ENCODE data around the gene SLC4A3. TPM values are rescaled to one million over a fixed set of nuclear protein-coding genes. Genes with fewer than 3 reads are reported as not detected.

Gene SLC4A3
- total RNA-seq, 1 donor from 2014 or later, result not detected

DNA sequence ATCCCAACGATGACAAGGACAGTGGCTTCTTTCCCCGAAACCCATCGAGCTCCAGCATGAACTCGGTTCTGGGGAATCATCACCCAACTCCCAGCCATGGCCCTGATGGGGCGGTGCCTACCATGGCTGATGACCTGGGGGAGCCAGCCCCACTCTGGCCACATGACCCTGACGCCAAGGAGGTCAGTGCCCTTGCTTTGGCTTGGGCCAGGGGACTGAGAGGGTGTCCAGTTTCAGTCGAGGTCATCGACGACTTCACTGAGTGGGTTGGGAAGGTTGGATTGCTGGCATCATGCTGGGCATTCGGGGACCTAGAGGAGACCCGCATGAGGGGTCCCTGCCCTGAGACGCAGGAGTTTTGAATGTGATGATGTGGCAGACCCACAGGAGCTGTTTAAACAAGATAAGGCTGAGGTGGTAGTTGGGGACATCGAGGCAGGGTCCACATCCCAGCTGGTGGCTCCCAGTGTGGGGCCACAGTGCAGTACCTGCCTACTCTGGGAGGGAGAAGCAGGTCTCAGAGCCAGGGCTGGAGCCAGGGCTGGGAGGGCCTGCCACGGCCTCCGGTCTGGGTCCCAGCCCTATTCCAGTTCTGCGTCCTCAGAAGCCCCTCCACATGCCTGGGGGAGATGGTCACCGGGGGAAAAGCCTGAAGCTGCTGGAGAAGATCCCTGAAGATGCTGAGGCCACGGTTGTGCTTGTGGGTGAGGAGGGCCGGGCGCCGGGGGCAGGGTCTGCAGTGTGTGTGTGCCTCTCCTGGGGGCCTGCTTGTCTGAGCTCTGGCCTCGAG lies 6.0 kb downstream of the SLC4A3 start:
- intact Hi-C loops (cut with micrococcal nuclease), result no loop called here
- no peak overlapping the region for H3K4me3 Mint-ChIP-seq
- ChIA-PET CTCF (no interaction called here), POLR2A (no interaction called here)
- ATAC-seq (ENCODE audit: low read depth), result no peak
- no peak overlapping the region for H3K27ac Mint-ChIP-seq
- TF ChIP-seq, protein P1, sequence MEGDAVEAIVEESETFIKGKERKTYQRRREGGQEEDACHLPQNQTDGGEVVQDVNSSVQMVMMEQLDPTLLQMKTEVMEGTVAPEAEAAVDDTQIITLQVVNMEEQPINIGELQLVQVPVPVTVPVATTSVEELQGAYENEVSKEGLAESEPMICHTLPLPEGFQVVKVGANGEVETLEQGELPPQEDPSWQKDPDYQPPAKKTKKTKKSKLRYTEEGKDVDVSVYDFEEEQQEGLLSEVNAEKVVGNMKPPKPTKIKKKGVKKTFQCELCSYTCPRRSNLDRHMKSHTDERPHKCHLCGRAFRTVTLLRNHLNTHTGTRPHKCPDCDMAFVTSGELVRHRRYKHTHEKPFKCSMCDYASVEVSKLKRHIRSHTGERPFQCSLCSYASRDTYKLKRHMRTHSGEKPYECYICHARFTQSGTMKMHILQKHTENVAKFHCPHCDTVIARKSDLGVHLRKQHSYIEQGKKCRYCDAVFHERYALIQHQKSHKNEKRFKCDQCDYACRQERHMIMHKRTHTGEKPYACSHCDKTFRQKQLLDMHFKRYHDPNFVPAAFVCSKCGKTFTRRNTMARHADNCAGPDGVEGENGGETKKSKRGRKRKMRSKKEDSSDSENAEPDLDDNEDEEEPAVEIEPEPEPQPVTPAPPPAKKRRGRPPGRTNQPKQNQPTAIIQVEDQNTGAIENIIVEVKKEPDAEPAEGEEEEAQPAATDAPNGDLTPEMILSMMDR (IDR thresholded peaks at IDR 0.05), result no peak
- DNase-seq, result no peak
- H3K36me3 Mint-ChIP-seq (ENCODE audit: low read depth), result no peaks in the 10 kb centered on the region
- peaks cover 29% of the 10 kb centered on the region for H3K27me3 Mint-ChIP-seq
- H3K4me1 Mint-ChIP-seq, result no peaks in the 10 kb centered on the region
- H3K9me3 Mint-ChIP-seq, result no peaks in the 10 kb centered on the region

DNA sequence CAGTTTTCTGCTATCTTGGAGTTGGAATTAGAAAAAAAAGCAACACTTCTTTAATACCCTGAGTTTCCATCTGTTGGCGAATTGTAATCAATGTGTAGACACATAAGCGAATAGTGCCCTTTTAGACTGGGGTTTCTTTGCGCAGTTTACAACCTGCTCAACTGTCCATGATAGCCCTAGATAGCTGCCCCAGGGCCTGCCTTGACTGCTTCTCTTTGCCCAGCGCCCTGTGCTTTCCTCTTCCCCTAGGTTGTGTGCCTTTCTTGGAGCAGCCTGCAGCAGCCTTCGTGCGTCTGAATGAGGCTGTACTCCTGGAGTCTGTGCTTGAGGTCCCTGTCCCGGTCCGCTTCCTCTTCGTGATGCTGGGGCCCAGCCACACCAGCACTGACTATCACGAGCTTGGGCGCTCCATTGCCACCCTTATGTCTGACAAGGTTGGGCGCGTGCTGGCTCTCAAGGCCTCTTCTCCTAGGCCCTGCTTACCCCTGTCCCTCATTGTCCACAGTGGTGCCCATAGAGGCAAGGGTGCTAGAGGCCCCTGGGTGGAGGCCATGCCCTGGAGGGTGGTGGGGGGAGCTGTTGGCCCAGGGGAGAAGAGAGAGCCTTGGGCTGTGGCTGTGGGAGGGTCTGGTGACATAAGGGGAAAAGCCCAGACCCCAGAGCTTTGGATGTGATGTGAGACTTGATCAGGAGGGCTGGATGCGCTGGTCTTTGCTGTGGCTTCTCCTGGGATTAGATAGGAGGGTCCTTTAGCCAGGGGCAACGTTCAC lies 6.9 kb downstream of the SLC4A3 start:
- no peak overlapping the region for H3K27ac Mint-ChIP-seq
- no peaks in the 10 kb centered on the region for H3K9me3 Mint-ChIP-seq
- ChIA-PET CTCF (no interaction called here), POLR2A (no interaction called here)
- TF ChIP-seq, protein P1 (IDR thresholded peaks at IDR 0.05), result no peak
- ATAC-seq (ENCODE audit: low read depth) (no peak), DNase-seq (no peak)
- H3K4me1 Mint-ChIP-seq, result no peaks in the 10 kb centered on the region
- H3K36me3 Mint-ChIP-seq (ENCODE audit: low read depth), result no peaks in the 10 kb centered on the region
- H3K4me3 Mint-ChIP-seq, result no peak overlapping the region
- intact Hi-C loops (cut with micrococcal nuclease), result no loop called here
- H3K27me3 Mint-ChIP-seq, result peaks cover 22% of the 10 kb centered on the region

DNA sequence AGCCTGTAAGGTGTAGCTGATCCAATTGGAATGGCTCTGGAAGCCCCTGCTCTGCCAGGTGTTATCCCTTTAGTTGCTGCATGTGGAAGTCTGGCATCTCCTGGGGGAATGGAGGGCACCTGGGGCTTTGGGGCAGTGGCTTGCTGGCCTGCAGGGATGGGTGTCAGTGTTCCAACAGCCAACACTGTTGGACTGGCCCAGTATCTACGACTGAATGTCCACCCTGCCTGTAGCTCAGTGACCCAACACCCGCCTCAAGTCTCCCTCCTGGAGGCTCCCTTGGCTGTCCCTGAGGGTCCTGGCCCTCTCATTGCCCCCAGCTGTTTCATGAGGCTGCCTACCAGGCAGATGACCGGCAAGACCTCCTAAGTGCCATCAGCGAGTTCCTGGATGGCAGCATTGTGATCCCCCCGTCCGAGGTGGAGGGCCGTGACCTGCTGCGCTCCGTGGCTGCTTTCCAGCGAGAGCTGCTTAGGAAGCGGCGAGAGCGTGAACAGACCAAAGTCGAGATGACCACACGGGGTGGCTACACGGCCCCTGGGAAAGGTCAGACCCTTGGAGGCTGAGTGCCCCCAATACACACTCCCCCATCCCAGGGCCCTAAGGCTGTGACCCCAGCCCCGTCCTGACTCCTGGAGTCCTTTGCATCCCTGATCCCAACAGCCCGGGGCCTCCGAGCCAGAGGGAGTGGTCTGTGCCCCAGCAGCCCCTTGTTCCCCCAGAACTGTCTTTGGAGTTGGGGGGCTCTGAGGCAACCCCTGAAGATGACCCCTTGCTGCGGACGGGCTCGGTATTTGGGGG lies 7.7 kb downstream of the SLC4A3 start:
- no peak for ATAC-seq (ENCODE audit: low read depth)
- POLR2A ChIA-PET, result no interaction called here

DNA sequence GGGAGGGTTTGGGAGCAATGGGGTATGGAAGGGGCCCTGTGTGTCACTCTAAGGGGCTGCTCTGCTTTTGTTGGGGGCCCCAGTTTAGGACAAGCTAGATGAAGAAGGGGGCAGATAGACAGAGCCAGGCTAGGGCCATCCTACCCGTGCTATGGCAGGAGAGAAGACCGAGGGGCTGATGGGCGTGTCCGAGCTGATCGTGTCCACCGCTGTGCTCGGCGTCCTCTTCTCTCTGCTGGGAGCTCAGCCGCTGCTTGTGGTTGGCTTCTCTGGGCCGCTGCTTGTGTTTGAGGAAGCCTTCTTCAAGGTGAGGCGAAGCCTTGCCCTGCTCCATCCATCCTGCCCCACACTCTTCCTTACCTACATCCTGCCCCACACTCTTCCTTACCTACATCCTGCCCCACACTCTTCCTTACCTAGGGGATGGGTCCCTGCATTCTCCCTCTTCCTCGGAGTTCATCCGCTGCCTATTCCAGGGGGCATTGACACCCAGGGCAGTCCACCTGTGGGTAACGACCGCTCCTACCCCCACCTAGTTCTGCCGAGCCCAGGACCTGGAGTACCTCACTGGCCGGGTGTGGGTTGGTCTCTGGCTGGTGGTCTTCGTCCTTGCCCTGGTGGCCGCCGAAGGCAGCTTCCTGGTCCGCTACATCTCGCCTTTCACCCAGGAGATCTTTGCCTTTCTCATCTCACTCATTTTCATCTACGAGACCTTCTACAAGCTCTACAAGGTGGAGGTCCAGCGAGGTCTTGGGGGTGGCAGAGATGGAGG lies 8.9 kb downstream of the SLC4A3 start:
- H3K4me1 Mint-ChIP-seq, result no peaks in the 10 kb centered on the region
- no peak for DNase-seq
- ChIA-PET CTCF (no interaction called here), POLR2A (no interaction called here)
- intact Hi-C loops (cut with micrococcal nuclease), result no loop called here
- H3K9me3 Mint-ChIP-seq, result no peaks in the 10 kb centered on the region
- TF ChIP-seq, protein P1 (IDR thresholded peaks at IDR 0.05), result no peak
- no peak overlapping the region for H3K4me3 Mint-ChIP-seq
- H3K27ac Mint-ChIP-seq, result no peak overlapping the region
- no peaks in the 10 kb centered on the region for H3K36me3 Mint-ChIP-seq (ENCODE audit: low read depth)
- no peak for ATAC-seq (ENCODE audit: low read depth)
- H3K27me3 Mint-ChIP-seq, result peaks cover 23% of the 10 kb centered on the region

More for the DNA sequence above, 7.7 kb downstream of the SLC4A3 start:
- Mint-ChIP-seq H3K27ac (no peak overlapping the region), H3K27me3 (peaks cover 21% of the 10 kb centered on the region), H3K4me1 (no peaks in the 10 kb centered on the region), H3K4me3 (no peak overlapping the region), H3K36me3 (ENCODE audit: low read depth) (no peaks in the 10 kb centered on the region), H3K9me3 (no peaks in the 10 kb centered on the region)
- TF ChIP-seq, protein P1 (IDR thresholded peaks at IDR 0.05), result no peak
- CTCF ChIA-PET, result no interaction called here
- DNase-seq, result no peak
- intact Hi-C loops (cut with micrococcal nuclease), result no loop called here
